22Rv1 (cell line): ENCODE data around the gene KLRF2.

ENCODE experiments used
- CTCF ChIP-seq: fragments of 450-650 bp; IDR thresholded peaks from 2 replicates; pipeline ENCODE4 v1.5.1; 2017; ENCODE audit warnings: mild to moderate bottlenecking
- ZFX ChIP-seq: fragments of 450-650 bp; IDR thresholded peaks from 2 replicates; pipeline ENCODE4 v1.6.1; 2017; ENCODE audit warnings: antibody characterized with exemption, borderline replicate concordance

GRCh38 chr12:9851927-9852326 is 29.4 kb upstream of the KLRF2 start:
- TF ChIP-seq CTCF (no peak), ZFX (no peak)
